SK-N-SH (cell line): Measurements from ENCODE around the gene FHOD3.

Experiments
- CTCF ChIP-seq: fragments of 200-600 bp; sonication (generic); IDR thresholded peaks from 2 replicates; pipeline ENCODE4 v1.6.1; 2017; ENCODE audit warnings: antibody characterized with exemption, mild to moderate bottlenecking, moderate library complexity
- ELF1 ChIP-seq: IDR thresholded peaks from 2 replicates; pipeline ENCODE4 v1.4.0; 2012
- MAX ChIP-seq: IDR thresholded peaks from 2 replicates; pipeline ENCODE4 v1.4.0; 2012; ENCODE audit warnings: low read depth
- REST ChIP-seq: IDR thresholded peaks from 2 replicates; pipeline ENCODE4 v1.6.1; 2012; ENCODE audit warnings: mild to moderate bottlenecking, low read depth, low read length, moderate library complexity
- TAF1 ChIP-seq: IDR thresholded peaks from 2 replicates; pipeline ENCODE4 v1.6.1; 2012; ENCODE audit warnings: low read depth, mild to moderate bottlenecking, low read length, moderate library complexity, borderline replicate concordance

- TF ChIP-seq REST, result no peak
- no peak for TF ChIP-seq MAX
- TF ChIP-seq TAF1, result no peak
- TF ChIP-seq CTCF, result no peak
- TF ChIP-seq ELF1, result no peak
These were observed 303.0 kb downstream of the FHOD3 start for GRCh38 chr18:36600548-36600947.
